HepG2 (cell line): ENCODE data around the gene HLCS. TPM values are rescaled to one million over a fixed set of nuclear protein-coding genes. Genes with fewer than 3 reads are reported as not detected.

Experiments used
- AGO1 ChIP-seq: fragments of 200-400 bp; formaldehyde crosslinking; IDR thresholded peaks from 2 replicates; pipeline ENCODE4 v1.6.1; 2017; ENCODE audit warnings: mild to moderate bottlenecking, low read depth, low read length, moderate library complexity; ENCODE audit not compliant: poor library complexity, severe bottlenecking
- ARID5B ChIP-seq: IDR thresholded peaks from 2 replicates; pipeline ENCODE4 v1.4.0; 2020; ENCODE audit warnings: mild to moderate bottlenecking, missing genetic modification reagents
- CCAR2 ChIP-seq: fragments of 200-400 bp; formaldehyde crosslinking; optimal IDR thresholded peaks from 2 replicates; pipeline ENCODE3; 2018; ENCODE audit warnings: low read depth, mild to moderate bottlenecking, low read length, moderate library complexity
- GTF2F1 ChIP-seq: fragments of 150-350 bp; IDR thresholded peaks from 2 replicates; pipeline ENCODE4 v1.6.1; 2014; ENCODE audit warnings: low read length
- JARID2 ChIP-seq: sonication (generic); formaldehyde crosslinking; IDR thresholded peaks from 2 replicates; pipeline ENCODE4 v1.8.1; 2023; ENCODE audit warnings: missing genetic modification reagents, inconsistent platforms; ENCODE audit not compliant: insufficient replicate concordance
- RXRB ChIP-seq: IDR thresholded peaks from 2 replicates; pipeline ENCODE4 v1.6.1; 2016; ENCODE audit warnings: borderline replicate concordance, missing genetic modification reagents, missing compliant biosample characterization
- SOX6 ChIP-seq, 2 experiments: fragments of 450-650 bp in 1 of 2; sonication (generic) in 1 of 2; formaldehyde crosslinking in 1 of 2; IDR thresholded peaks; 2 replicates each; pipeline versions ENCODE4 v1.4.0 to v1.6.1; 2017 to 2020; ENCODE audit warnings: antibody characterized with exemption in 1 of 2, mild to moderate bottlenecking in 1 of 2, missing genetic modification reagents in 1 of 2
- TCF7 ChIP-seq: sonication (generic); IDR thresholded peaks from 2 replicates; pipeline ENCODE4 v1.6.1; 2016; ENCODE audit warnings: antibody characterized with exemption, low read depth
- YY1 ChIP-seq: IDR thresholded peaks from 2 replicates; pipeline ENCODE4 v1.6.1; 2011; ENCODE audit warnings: low read length, low read depth, moderate library complexity, mild to moderate bottlenecking; ENCODE audit not compliant: insufficient read depth, insufficient replicate concordance
- ZBTB7B ChIP-seq: sonication (generic); formaldehyde crosslinking; IDR thresholded peaks from 2 replicates; pipeline ENCODE4 v1.4.0; 2020; ENCODE audit warnings: missing genetic modification reagents
- ZBTB8A ChIP-seq: sonication (generic); formaldehyde crosslinking; IDR thresholded peaks from 2 replicates; pipeline ENCODE4 v1.4.0; 2020; ENCODE audit warnings: mild to moderate bottlenecking, low read depth, missing genetic modification reagents, borderline replicate concordance
- ZNF224 ChIP-seq: sonication (generic); formaldehyde crosslinking; IDR thresholded peaks from 2 replicates; pipeline ENCODE4 v1.5.0; 2020; ENCODE audit warnings: mild to moderate bottlenecking, missing genetic modification reagents
- ZNF264 ChIP-seq: sonication (generic); formaldehyde crosslinking; IDR thresholded peaks from 2 replicates; pipeline ENCODE4 v1.4.0; 2020; ENCODE audit warnings: missing genetic modification reagents
- ZNF362 ChIP-seq: sonication (generic); formaldehyde crosslinking; IDR thresholded peaks from 2 replicates; pipeline ENCODE4 v1.4.0; 2020; ENCODE audit warnings: missing genetic modification reagents, mild to moderate bottlenecking, borderline replicate concordance
- ZNF460 ChIP-seq: sonication (generic); formaldehyde crosslinking; IDR thresholded peaks from 2 replicates; pipeline ENCODE4 v1.5.1; 2020; ENCODE audit warnings: missing genetic modification reagents, mild to moderate bottlenecking, borderline replicate concordance
- ZNF547 ChIP-seq: sonication (generic); formaldehyde crosslinking; IDR thresholded peaks from 2 replicates; pipeline ENCODE4 v1.5.1; 2020; ENCODE audit warnings: mild to moderate bottlenecking, missing genetic modification reagents
- ZNF572 ChIP-seq: sonication (generic); formaldehyde crosslinking; IDR thresholded peaks from 2 replicates; pipeline ENCODE4 v1.5.1; 2020; ENCODE audit warnings: mild to moderate bottlenecking, missing genetic modification reagents
- polyA plus RNA-seq, 8 experiments: library from polyadenylated mRNA; depleted of rRNA in 3 of 8; stranded (reverse) in 7 of 8; unstranded in 1 of 8; fragments of >200 nt; fragmentation: Illumina TruSeq in 4 of 8; extraction: Trizol in 4 of 8; gene quantifications; 2 replicates each; pipeline versions ENCODE4 v1.2.1 to v1.2.3, GENCODE V29; 2011 to 2016; ENCODE audit warnings: low read depth in 4 of 8, missing spikeins in 1 of 8, mixed read lengths in 1 of 8; ENCODE audit not compliant: insufficient read depth in 1 of 8
- total RNA-seq, 5 experiments: library from RNA; depleted of rRNA; stranded (reverse); fragments of >200 nt; fragmentation: Illumina TruSeq; extraction: Trizol; gene quantifications; 2 replicates each; pipeline ENCODE4 v1.2.3, GENCODE V29; 2016; ENCODE audit warnings: low read depth in 1 of 5
- TF ChIP-seq, protein P1 (sequence below): sonication (generic); formaldehyde crosslinking; conservative IDR thresholded peaks from 2 replicates; pipeline ENCODE4 v1.8.0; 2022; ENCODE audit warnings: missing genetic modification reagents
- TF ChIP-seq, protein P2 (sequence below): sonication (generic); formaldehyde crosslinking; IDR thresholded peaks from 2 replicates; pipeline ENCODE4 v1.4.0; 2020; ENCODE audit warnings: mild to moderate bottlenecking, missing genetic modification reagents
- TF ChIP-seq, protein P3 (sequence below): sonication (generic); formaldehyde crosslinking; IDR thresholded peaks from 2 replicates; pipeline ENCODE4 v1.8.1; 2023; ENCODE audit warnings: mild to moderate bottlenecking, missing genetic modification reagents

The HLCS gene
- total and polyA plus RNA-seq, 2 of the 13 experiments (the other 11 are each of a cell fraction or from before 2014, with no cell fraction given) = 7.9 to 12.3 TPM

GRCh38 chr21:36730291-36731281, 235.9 kb downstream of the HLCS start (continued):
- TF ChIP-seq ARID5B (peak; percentile 67), ZBTB7B (CRISPR knock-in tag) (peak; percentile 57; the same call in 1 of the 2 replicates), RXRB (peak; percentile 34; the same call in 1 of the 2 replicates), CCAR2 (no peak), ZNF460 (CRISPR knock-in tag) (no peak), ZNF547 (CRISPR knock-in tag) (no peak), TCF7 (peak; percentile 94), GTF2F1 (no peak), ZNF224 (no peak), ZBTB8A (CRISPR knock-in tag) (no peak), SOX6 (IDR thresholded peaks at IDR 0.05) (no peak), SOX6 (CRISPR knock-in tag; IDR thresholded peaks at IDR 0.05) (peak; percentile 82; the same call in 1 of the 2 replicates), ZNF362 (peak; percentile 68; the same call in 1 of the 2 replicates), ZNF572 (CRISPR knock-in tag) (no peak), JARID2 (CRISPR knock-in tag) (no peak), YY1 (peak; percentile 11), AGO1 (no peak), ZNF264 (CRISPR knock-in tag) (0 out of 2 replicates have a peak, but pooled peaks have one; percentile 34)
- TF ChIP-seq, protein P1, sequence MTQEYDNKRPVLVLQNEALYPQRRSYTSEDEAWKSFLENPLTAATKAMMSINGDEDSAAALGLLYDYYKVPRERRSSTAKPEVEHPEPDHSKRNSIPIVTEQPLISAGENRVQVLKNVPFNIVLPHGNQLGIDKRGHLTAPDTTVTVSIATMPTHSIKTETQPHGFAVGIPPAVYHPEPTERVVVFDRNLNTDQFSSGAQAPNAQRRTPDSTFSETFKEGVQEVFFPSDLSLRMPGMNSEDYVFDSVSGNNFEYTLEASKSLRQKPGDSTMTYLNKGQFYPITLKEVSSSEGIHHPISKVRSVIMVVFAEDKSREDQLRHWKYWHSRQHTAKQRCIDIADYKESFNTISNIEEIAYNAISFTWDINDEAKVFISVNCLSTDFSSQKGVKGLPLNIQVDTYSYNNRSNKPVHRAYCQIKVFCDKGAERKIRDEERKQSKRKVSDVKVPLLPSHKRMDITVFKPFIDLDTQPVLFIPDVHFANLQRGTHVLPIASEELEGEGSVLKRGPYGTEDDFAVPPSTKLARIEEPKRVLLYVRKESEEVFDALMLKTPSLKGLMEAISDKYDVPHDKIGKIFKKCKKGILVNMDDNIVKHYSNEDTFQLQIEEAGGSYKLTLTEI (CRISPR knock-in tag) = no peak
- TF ChIP-seq, protein P2, sequence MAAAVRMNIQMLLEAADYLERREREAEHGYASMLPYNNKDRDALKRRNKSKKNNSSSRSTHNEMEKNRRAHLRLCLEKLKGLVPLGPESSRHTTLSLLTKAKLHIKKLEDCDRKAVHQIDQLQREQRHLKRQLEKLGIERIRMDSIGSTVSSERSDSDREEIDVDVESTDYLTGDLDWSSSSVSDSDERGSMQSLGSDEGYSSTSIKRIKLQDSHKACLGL (CRISPR knock-in tag) = no peak
- TF ChIP-seq, protein P3, sequence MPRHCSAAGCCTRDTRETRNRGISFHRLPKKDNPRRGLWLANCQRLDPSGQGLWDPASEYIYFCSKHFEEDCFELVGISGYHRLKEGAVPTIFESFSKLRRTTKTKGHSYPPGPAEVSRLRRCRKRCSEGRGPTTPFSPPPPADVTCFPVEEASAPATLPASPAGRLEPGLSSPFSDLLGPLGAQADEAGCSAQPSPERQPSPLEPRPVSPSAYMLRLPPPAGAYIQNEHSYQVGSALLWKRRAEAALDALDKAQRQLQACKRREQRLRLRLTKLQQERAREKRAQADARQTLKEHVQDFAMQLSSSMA = no peak
